Endothelial cell of umbilical vein (primary cell): Measurements from ENCODE around the gene ZNF565. TPM values are rescaled to one million over a fixed set of nuclear protein-coding genes. Genes with fewer than 3 reads are reported as not detected.

ENCODE experiments used
- BruUV-seq: library from RNA; stranded (reverse); fragments of 400-500 nt; replicated peaks from 2 replicates; lab custom pipeline; 2021; lab: Mats Ljungman, UMichigan
- CTCF ChIA-PET: fragments of 300-600, 350-600 bp; sonication (Branson Sonifier 250); formaldehyde crosslinking; loops from one replicate; lab custom pipeline; 2021; ENCODE audit warnings: antibody characterized with exemption, inconsistent platforms; lab: Charles Lee
- POLR2A ChIA-PET: fragments of 300-600, 350-600 bp; sonication (Branson Sonifier 250); formaldehyde crosslinking; loops from one replicate; lab custom pipeline; 2021; ENCODE audit warnings: antibody characterized with exemption, inconsistent platforms; lab: Charles Lee
- DNase-seq: peaks from one replicate; pipeline ENCODE4 v3.0.0-alpha.2; 2011; ENCODE audit warnings: low read depth, low spot score
- FAIRE-seq: peaks from 2 replicates; lab custom pipeline; 2011; peaks lifted over from hg19 to GRCh38; lab: Jason Lieb, UNC
- H2AFZ ChIP-seq: 2 replicates; pipeline ENCODE4 v1.6.0; 2012; ENCODE audit warnings: low read depth, low read length, control low read depth, inconsistent platforms
- H3K27ac ChIP-seq: 2 replicates; pipeline ENCODE4 v1.5.1; 2011; ENCODE audit warnings: low read depth, mild to moderate bottlenecking, control low read depth, low read length, moderate library complexity; ENCODE audit not compliant: insufficient read depth
- H3K27me3 ChIP-seq, 2 experiments: 2 replicates each; pipeline versions ENCODE4 v1.6.0 to v1.6.1; 2011; ENCODE audit warnings: low read length in 2 of 2, mixed read lengths in 1 of 2; ENCODE audit not compliant: control insufficient read depth in 2 of 2, insufficient read depth in 2 of 2
- H3K36me3 ChIP-seq, 2 experiments: 2 replicates in 1 of 2; 3 replicates in 1 of 2; pipeline ENCODE4 v1.5.1; 2011; ENCODE audit warnings: low read length in 2 of 2, mild to moderate bottlenecking in 1 of 2, moderate library complexity in 1 of 2; ENCODE audit not compliant: control insufficient read depth in 2 of 2, insufficient read depth in 2 of 2; ENCODE audit errors: extremely low read depth in 1 of 2
- H3K4me1 ChIP-seq: 3 replicates; pipeline ENCODE4 v1.5.1; 2011; ENCODE audit warnings: mild to moderate bottlenecking, low read length; ENCODE audit not compliant: control insufficient read depth, insufficient read depth; ENCODE audit errors: extremely low read depth
- H3K4me2 ChIP-seq: 2 replicates; pipeline ENCODE4 v1.6.1; 2011; ENCODE audit warnings: low read length, control low read depth, mixed read lengths; ENCODE audit not compliant: insufficient read depth
- H3K4me3 ChIP-seq, 3 experiments: fragments of 200-600 bp in 1 of 3; sonication (generic), shearing (Covaris generic) in 1 of 3; replicated peaks in 1 of 3; 2 replicates each; pipeline ENCODE4 v1.5.1; 2011 to 2016; ENCODE audit warnings: control low read depth in 3 of 3, low read length in 3 of 3, mild to moderate bottlenecking in 2 of 3, inconsistent platforms in 1 of 3, low read depth in 1 of 3, moderate library complexity in 1 of 3; ENCODE audit not compliant: insufficient read depth in 1 of 3
- H3K79me2 ChIP-seq: 2 replicates; pipeline ENCODE4 v1.6.0; 2012; ENCODE audit warnings: low read length, inconsistent platforms; ENCODE audit not compliant: control insufficient read depth, insufficient read depth
- H3K9ac ChIP-seq: replicated peaks from 2 replicates; pipeline ENCODE3; 2011; ENCODE audit warnings: low read length, control low read depth; ENCODE audit not compliant: insufficient read depth; ENCODE audit errors: extremely low read depth
- H3K9me1 ChIP-seq: replicated peaks from 3 replicates; pipeline ENCODE4 v1.6.0; 2011; ENCODE audit warnings: mild to moderate bottlenecking, low read length; ENCODE audit not compliant: control insufficient read depth, insufficient read depth; ENCODE audit errors: extremely low read depth
- H3K9me3 ChIP-seq: replicated peaks from 2 replicates; pipeline ENCODE4 v1.5.1; 2012; ENCODE audit warnings: low read length, inconsistent platforms; ENCODE audit not compliant: control insufficient read depth, insufficient read depth
- H4K20me1 ChIP-seq: replicated peaks from 2 replicates; pipeline ENCODE3; 2011; ENCODE audit warnings: mild to moderate bottlenecking, low read length; ENCODE audit not compliant: control insufficient read depth, insufficient read depth; ENCODE audit errors: extremely low read depth
- CTCF ChIP-seq, 2 donors: IDR thresholded peaks; 1 replicate in 1 of 2; 2 replicates in 1 of 2; pipeline ENCODE4 v1.5.1; 2011; ENCODE audit warnings: low read length in 2 of 2, mild to moderate bottlenecking in 2 of 2, moderate library complexity in 2 of 2, control low read depth in 1 of 2, inconsistent platforms in 1 of 2, low read depth in 1 of 2; ENCODE audit not compliant: insufficient read depth in 1 of 2; ENCODE audit errors: extremely low read depth in 1 of 2
- EZH2 ChIP-seq: IDR thresholded peaks from 2 replicates; pipeline ENCODE4 v1.6.1; 2012; ENCODE audit warnings: borderline replicate concordance, low read depth, mild to moderate bottlenecking, moderate library complexity, low read length, inconsistent platforms; ENCODE audit not compliant: severe bottlenecking
- FOS ChIP-seq: IDR thresholded peaks from 2 replicates; pipeline ENCODE4 v1.6.1; 2011; ENCODE audit warnings: mild to moderate bottlenecking, low read length, moderate library complexity, borderline replicate concordance; ENCODE audit not compliant: insufficient read depth
- GATA2 ChIP-seq: IDR thresholded peaks from 2 replicates; pipeline ENCODE4 v1.7.0; 2011; ENCODE audit warnings: low read depth, mild to moderate bottlenecking, moderate library complexity, mixed read lengths, low read length; ENCODE audit not compliant: insufficient read length, insufficient read depth
- JUN ChIP-seq: IDR thresholded peaks from 2 replicates; pipeline ENCODE4 v1.6.1; 2011; ENCODE audit warnings: borderline replicate concordance, low read depth; ENCODE audit not compliant: insufficient read length, insufficient read depth
- MYC ChIP-seq: IDR thresholded peaks from one replicate; pipeline ENCODE4 v1.6.1; 2011; ENCODE audit warnings: mild to moderate bottlenecking, low read depth, low read length
- POLR2A ChIP-seq: IDR thresholded peaks from 2 replicates; pipeline ENCODE4 v1.6.1; 2012; ENCODE audit warnings: low read depth, mild to moderate bottlenecking, control low read depth, low read length
- POLR2AphosphoS5 ChIP-seq: IDR thresholded peaks from 2 replicates; pipeline ENCODE4 v1.6.1; 2012; ENCODE audit warnings: low read depth, mild to moderate bottlenecking, control low read depth, low read length, moderate library complexity; ENCODE audit not compliant: insufficient read depth
- dilution Hi-C: fragments of 300-500 bp; cut with MboI; formaldehyde crosslinking; loops from one replicate; pipeline ENCODE4 v1.15.0; 2019; ENCODE audit warnings: low sequenced_read_pairs; ENCODE audit not compliant: extremely low pct_ligation_motif_present
- intact Hi-C: fragments of 100-400 bp; cut with micrococcal nuclease; formaldehyde crosslinking; loops from one replicate; pipeline ENCODE4 v1.10.0; 2022
- polyA plus RNA-seq, 4 experiments: library from polyadenylated mRNA; depleted of rRNA in 3 of 4; stranded (reverse) in 3 of 4; unstranded in 1 of 4; fragments of >200 nt; gene quantifications; 2 replicates each; pipeline versions ENCODE4 v1.2.1 to v1.2.3, GENCODE V29; 2011 to 2012; ENCODE audit warnings: missing spikeins in 1 of 4
- total RNA-seq: library from RNA; stranded (reverse); gene quantifications from 2 replicates; pipeline ENCODE4 v1.2.3, GENCODE V29; 2021
- TF ChIP-seq, protein P1 (sequence below): IDR thresholded peaks from 2 replicates; pipeline ENCODE4 v1.6.1; 2011; ENCODE audit not compliant: insufficient read depth, insufficient read length

ZNF565 gene
- total and polyA plus RNA-seq, 2 donors (not counting 3 experiments of a cell fraction or from before 2014, with no cell fraction given), result 1.4 to 3.6 TPM

GRCh38 chr19:36144624-36145023 is 69.8 kb downstream of the ZNF565 start:
- POLR2A ChIA-PET, result interaction anchor here (0.6 kb wide), 1 partner anchor 73 kb away, joined by 3 read pairs; no protein-coding TSS in a partner anchor
- BruUV-seq, result no TSS peak
- dilution Hi-C loops (no loop called here), intact Hi-C loops (no loop called here)
- Histone ChIP-seq H3K9me1 (no peaks in the 10 kb centered on the region), H4K20me1 (no peaks in the 10 kb centered on the region), H3K4me3 (no peak overlapping the region), H3K36me3 (peaks cover 18 to 45% of the 10 kb centered on the region in 2 experiments), H3K9me3 (no peaks in the 10 kb centered on the region), H2AFZ (no peak overlapping the region), H3K4me2 (no peak overlapping the region), H3K27ac (no peak overlapping the region), H3K27me3 (no peaks in the 10 kb centered on the region), H3K4me1 (peaks cover 7% of the 10 kb centered on the region), H3K79me2 (peaks cover 21% of the 10 kb centered on the region), H3K9ac (no peak overlapping the region)
- TF ChIP-seq MYC (no peak), FOS (no peak), POLR2AphosphoS5 (no peak), POLR2A (no peak), EZH2 (no peak)
- TF ChIP-seq, protein P1, sequence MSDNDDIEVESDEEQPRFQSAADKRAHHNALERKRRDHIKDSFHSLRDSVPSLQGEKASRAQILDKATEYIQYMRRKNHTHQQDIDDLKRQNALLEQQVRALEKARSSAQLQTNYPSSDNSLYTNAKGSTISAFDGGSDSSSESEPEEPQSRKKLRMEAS, result no peak
- CTCF ChIA-PET, result interaction anchor here (0.9 to 1.8 kb wide), 2 partner anchors 17 to 84 kb away, joined by 3 to 6 read pairs; no protein-coding TSS in a partner anchor
- no peak for DNase-seq
- no peak for FAIRE-seq

DNA sequence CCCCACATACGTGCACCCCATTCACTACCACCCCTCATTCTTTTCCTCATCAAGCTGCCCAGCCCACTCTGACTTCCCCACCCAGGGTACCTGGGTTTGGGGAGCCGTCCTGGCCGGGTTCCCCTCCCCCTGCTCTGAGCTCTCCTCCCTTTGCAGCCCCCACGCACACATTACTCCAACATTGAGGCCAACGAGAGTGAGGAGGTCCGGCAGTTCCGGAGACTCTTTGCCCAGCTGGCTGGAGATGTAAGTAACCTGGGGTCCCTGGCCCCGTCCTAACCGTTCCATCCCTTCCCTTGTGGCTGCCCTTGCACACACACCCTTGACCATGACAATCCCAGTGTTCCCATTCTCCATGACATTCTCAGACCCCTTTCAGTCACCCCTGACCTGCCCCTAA is 72.0 kb downstream of the ZNF565 start:
- Histone ChIP-seq H3K27ac (no peak overlapping the region), H3K9ac (no peak overlapping the region), H3K79me2 (peaks cover 21% of the 10 kb centered on the region), H2AFZ (no peak overlapping the region), H3K36me3 (peaks cover 12 to 36% of the 10 kb centered on the region in 2 experiments), H3K9me1 (no peaks in the 10 kb centered on the region), H3K4me2 (no peak overlapping the region), H3K4me3 (no peak overlapping the region), H4K20me1 (no peaks in the 10 kb centered on the region), H3K4me1 (peaks cover 12% of the 10 kb centered on the region), H3K27me3 (no peaks in the 10 kb centered on the region), H3K9me3 (no peaks in the 10 kb centered on the region)
- DNase-seq (no peak), FAIRE-seq (no peak)
- TF ChIP-seq JUN (no peak), GATA2 (no peak), MYC (no peak), FOS (no peak), CTCF (IDR thresholded peaks at IDR 0.05; ENCODE audit: extremely low read depth in 1 of 2, insufficient read depth in 1 of 2, low read depth in 1 of 2, low read length in 2 of 2) (no peak), POLR2A (no peak), POLR2AphosphoS5 (no peak), EZH2 (no peak)
- TF ChIP-seq, protein P1, result no peak
- POLR2A ChIA-PET, result no interaction called here
- CTCF ChIA-PET, result no interaction called here
- intact Hi-C loops, result no loop called here
- dilution Hi-C loops, result no loop called here
- BruUV-seq, result no TSS peak
